ENCODE measurements around the gene TAC4. TPM values are rescaled to one million over a fixed set of nuclear protein-coding genes. Genes with fewer than 3 reads are reported as not detected.

Gene TAC4
- total RNA-seq, 3 donors from 2014 or later (not counting 1 experiment from before 2014, with no cell fraction given): not detected

DNA sequence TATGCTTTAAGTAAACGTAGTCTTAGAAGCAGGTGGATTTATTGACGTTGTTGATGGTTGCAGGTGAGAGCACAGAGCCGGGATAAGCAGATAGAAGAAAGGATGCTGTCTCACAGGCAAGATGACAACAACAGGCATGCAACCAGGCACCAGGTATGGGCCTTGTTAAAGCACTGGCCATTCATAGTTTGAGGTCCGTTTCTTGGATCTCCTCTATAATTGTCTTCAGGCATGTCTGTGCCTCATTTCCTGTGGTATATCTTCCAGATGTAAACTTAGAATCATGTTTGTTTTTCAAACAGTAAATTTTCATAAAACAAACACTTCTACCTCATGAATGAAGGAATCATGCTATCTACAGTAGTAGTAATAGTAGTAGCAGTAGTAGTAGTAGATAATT, 38.8 kb downstream of the TAC4 start:
- Histone ChIP-seq H3K4me3 (ENCODE audit: low read length) (no peak overlapping the region), H3K9me3 (ENCODE audit: control insufficient read depth, insufficient read depth, low read length) (no peaks in the 10 kb centered on the region), H3K27me3 (ENCODE audit: control insufficient read depth, insufficient read depth, low read length) (no peaks in the 10 kb centered on the region), H3K27ac (ENCODE audit: low read length) (no peak overlapping the region), H3K4me1 (ENCODE audit: control insufficient read depth, insufficient read depth, low read length) (no peaks in the 10 kb centered on the region), H3K36me3 (ENCODE audit: control insufficient read depth, insufficient read depth, low read length) (peaks cover 79% of the 10 kb centered on the region)
- no peak for TF ChIP-seq CTCF (IDR thresholded peaks at IDR 0.05)
- peak overlapping the region; percentile 12 to 28 for H3K27ac Mint-ChIP-seq
- WGBS (ENCODE audit: insufficient coverage): 90% methylated on average over 4 of the region's 4 CpGs
- ATAC-seq (no peak), DNase-seq (no peak)
- H3K4me3 Mint-ChIP-seq: no peak overlapping the region
- H3K9me3 Mint-ChIP-seq: no peaks in the 10 kb centered on the region
- intact Hi-C loops (cut with micrococcal nuclease): no loop called here
- H3K27me3 Mint-ChIP-seq (ENCODE audit: low read depth in 2 of 2): no peaks in the 10 kb centered on the region
- H3K36me3 Mint-ChIP-seq: peaks cover 50% of the 10 kb centered on the region
- H3K4me1 Mint-ChIP-seq: peaks cover 32% of the 10 kb centered on the region in 2 donors

- H3K9me3 Mint-ChIP-seq: no peaks in the 10 kb centered on the region
- no peak for TF ChIP-seq CTCF (IDR thresholded peaks at IDR 0.05)
- peaks cover 15% of the 10 kb centered on the region for H3K36me3 Mint-ChIP-seq
- ATAC-seq (peak; percentile 71 to 74 (median 73)), DNase-seq (no peak)
- H3K4me1 ChIP-seq (ENCODE audit: control insufficient read depth, insufficient read depth, low read length): peaks cover 31% of the 10 kb centered on the region
- H3K4me1 Mint-ChIP-seq: peaks cover 41 to 45% of the 10 kb centered on the region in 2 donors
- H3K27me3 ChIP-seq (ENCODE audit: control insufficient read depth, insufficient read depth, low read length): no peaks in the 10 kb centered on the region
- 34% methylated on average over 2 of the region's 2 CpGs for WGBS (ENCODE audit: insufficient coverage)
- H3K36me3 ChIP-seq (ENCODE audit: control insufficient read depth, insufficient read depth, low read length): peaks cover 71% of the 10 kb centered on the region
- peak overlapping the region; percentile 68 to 71 for H3K27ac Mint-ChIP-seq
- H3K4me3 ChIP-seq (ENCODE audit: low read length): no peak overlapping the region
- H3K4me3 Mint-ChIP-seq: peak overlapping the region; percentile 46
- intact Hi-C loops (cut with micrococcal nuclease): no loop called here
- peak overlapping the region; percentile 31 for H3K27ac ChIP-seq (ENCODE audit: low read length)
- no peaks in the 10 kb centered on the region for H3K9me3 ChIP-seq (ENCODE audit: control insufficient read depth, insufficient read depth, low read length)
- H3K27me3 Mint-ChIP-seq (ENCODE audit: low read depth in 2 of 2): no peaks in the 10 kb centered on the region
Observed at GRCh38 chr17:49798738-49799137, 49.1 kb downstream of the TAC4 start.

DNA sequence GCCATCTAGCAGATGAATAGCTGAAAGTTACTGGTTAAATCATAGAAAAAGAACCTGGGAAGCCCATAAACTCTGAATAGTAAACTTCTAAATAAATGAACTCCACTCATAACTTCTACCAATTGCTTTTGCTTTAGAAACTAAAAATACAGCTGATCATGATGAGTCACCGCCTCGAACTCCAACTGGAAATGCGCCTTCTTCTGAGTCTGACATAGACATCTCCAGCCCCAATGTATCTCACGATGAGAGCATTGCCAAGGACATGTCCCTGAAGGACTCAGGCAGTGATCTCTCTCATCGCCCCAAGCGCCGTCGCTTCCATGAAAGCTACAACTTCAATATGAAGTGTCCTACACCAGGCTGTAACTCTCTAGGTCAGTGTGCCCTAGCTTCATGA, 49.7 kb downstream of the TAC4 start:
- H3K4me1 ChIP-seq (ENCODE audit: control insufficient read depth, insufficient read depth, low read length): peaks cover 31% of the 10 kb centered on the region
- Mint-ChIP-seq H3K27me3 (ENCODE audit: low read depth in 2 of 2) (no peaks in the 10 kb centered on the region), H3K4me3 (peak overlapping the region; percentile 46), H3K4me1 (peaks cover 44 to 48% of the 10 kb centered on the region in 2 donors), H3K36me3 (peaks cover 15% of the 10 kb centered on the region), H3K9me3 (no peaks in the 10 kb centered on the region), H3K27ac (peak overlapping the region; percentile 68 to 71)
- intact Hi-C loops (cut with micrococcal nuclease): no loop called here
- H3K9me3 ChIP-seq (ENCODE audit: control insufficient read depth, insufficient read depth, low read length): no peaks in the 10 kb centered on the region
- 97% methylated on average over 8 of the region's 8 CpGs for WGBS (ENCODE audit: insufficient coverage)
- H3K27me3 ChIP-seq (ENCODE audit: control insufficient read depth, insufficient read depth, low read length): no peaks in the 10 kb centered on the region
- H3K36me3 ChIP-seq (ENCODE audit: control insufficient read depth, insufficient read depth, low read length): peaks cover 73% of the 10 kb centered on the region
- H3K27ac ChIP-seq (ENCODE audit: low read length): no peak overlapping the region
- TF ChIP-seq CTCF (IDR thresholded peaks at IDR 0.05): no peak
- no peak overlapping the region for H3K4me3 ChIP-seq (ENCODE audit: low read length)
- DNase-seq (no peak), ATAC-seq (no peak)

DNA sequence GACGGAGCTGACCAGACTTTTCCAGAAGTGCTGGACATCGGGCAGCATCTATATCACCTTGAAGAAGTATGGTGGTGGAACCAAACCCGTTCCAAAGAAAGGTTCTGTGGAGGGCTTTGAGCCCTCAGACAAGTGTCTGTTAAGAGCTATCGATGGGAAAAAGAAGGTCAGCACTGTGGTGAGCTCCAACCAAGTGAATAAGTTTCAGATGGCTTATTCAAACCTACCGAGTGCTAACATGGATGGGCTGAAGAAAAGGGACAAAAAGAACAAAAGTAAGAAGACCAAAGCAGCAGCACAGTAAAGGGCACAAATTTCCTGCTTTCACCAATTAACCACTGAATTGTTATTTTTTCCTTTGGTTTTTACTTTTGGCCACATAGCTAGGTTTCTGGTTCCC, 52.5 kb downstream of the TAC4 start:
- H3K4me1 Mint-ChIP-seq: peaks cover 61 to 63% of the 10 kb centered on the region in 2 donors
- DNase-seq (no peak), ATAC-seq (peak in 2 of 3 donors; percentile 33 to 39)
- H3K27me3 ChIP-seq (ENCODE audit: control insufficient read depth, insufficient read depth, low read length): no peaks in the 10 kb centered on the region
- peak overlapping the region; percentile 74 to 88 for H3K27ac Mint-ChIP-seq
- peaks cover 29% of the 10 kb centered on the region for H3K4me1 ChIP-seq (ENCODE audit: control insufficient read depth, insufficient read depth, low read length)
- peaks cover 72% of the 10 kb centered on the region for H3K36me3 ChIP-seq (ENCODE audit: control insufficient read depth, insufficient read depth, low read length)
- peaks cover 9% of the 10 kb centered on the region for H3K36me3 Mint-ChIP-seq
- TF ChIP-seq CTCF (IDR thresholded peaks at IDR 0.05): no peak
- no peak overlapping the region for H3K27ac ChIP-seq (ENCODE audit: low read length)
- intact Hi-C loops (cut with micrococcal nuclease): no loop called here
- H3K4me3 ChIP-seq (ENCODE audit: low read length): no peak overlapping the region
- peak overlapping the region; percentile 75 for H3K4me3 Mint-ChIP-seq
- H3K27me3 Mint-ChIP-seq (ENCODE audit: low read depth in 2 of 2): no peaks in the 10 kb centered on the region
- H3K9me3 ChIP-seq (ENCODE audit: control insufficient read depth, insufficient read depth, low read length): no peaks in the 10 kb centered on the region
- H3K9me3 Mint-ChIP-seq: no peaks in the 10 kb centered on the region
- WGBS (ENCODE audit: insufficient coverage): 59% methylated on average over 5 of the region's 5 CpGs
